Gastroesophageal sphincter (tissue), 3 donors: ENCODE measurements around the gene ZNF765.

Experiments used
- EP300 ChIP-seq: sonication (generic); formaldehyde crosslinking; IDR thresholded peaks from one replicate; pipeline ENCODE4 v1.6.1; 2017; ENCODE audit warnings: antibody characterized with exemption, mild to moderate bottlenecking
- POLR2A ChIP-seq, 2 donors: fragments of 450-650 bp; IDR thresholded peaks; one replicate each; pipeline ENCODE4 v1.6.1; 2017; ENCODE audit warnings: antibody characterized with exemption in 2 of 2, mild to moderate bottlenecking in 2 of 2, moderate library complexity in 1 of 2
- POLR2AphosphoS5 ChIP-seq: sonication (generic); formaldehyde crosslinking; IDR thresholded peaks from one replicate; pipeline ENCODE4 v1.6.1; 2017; ENCODE audit warnings: antibody characterized with exemption
- TF ChIP-seq, protein P1 (sequence below), 4 experiments: fragments of 200-600 bp in 2 of 4; fragments of 450-650 bp in 2 of 4; sonication (generic) in 1 of 4; IDR thresholded peaks; one replicate each; pipeline ENCODE4 v1.5.1; 2017 to 2019; ENCODE audit warnings: antibody characterized with exemption in 4 of 4, mild to moderate bottlenecking in 2 of 4, moderate library complexity in 2 of 4

DNA sequence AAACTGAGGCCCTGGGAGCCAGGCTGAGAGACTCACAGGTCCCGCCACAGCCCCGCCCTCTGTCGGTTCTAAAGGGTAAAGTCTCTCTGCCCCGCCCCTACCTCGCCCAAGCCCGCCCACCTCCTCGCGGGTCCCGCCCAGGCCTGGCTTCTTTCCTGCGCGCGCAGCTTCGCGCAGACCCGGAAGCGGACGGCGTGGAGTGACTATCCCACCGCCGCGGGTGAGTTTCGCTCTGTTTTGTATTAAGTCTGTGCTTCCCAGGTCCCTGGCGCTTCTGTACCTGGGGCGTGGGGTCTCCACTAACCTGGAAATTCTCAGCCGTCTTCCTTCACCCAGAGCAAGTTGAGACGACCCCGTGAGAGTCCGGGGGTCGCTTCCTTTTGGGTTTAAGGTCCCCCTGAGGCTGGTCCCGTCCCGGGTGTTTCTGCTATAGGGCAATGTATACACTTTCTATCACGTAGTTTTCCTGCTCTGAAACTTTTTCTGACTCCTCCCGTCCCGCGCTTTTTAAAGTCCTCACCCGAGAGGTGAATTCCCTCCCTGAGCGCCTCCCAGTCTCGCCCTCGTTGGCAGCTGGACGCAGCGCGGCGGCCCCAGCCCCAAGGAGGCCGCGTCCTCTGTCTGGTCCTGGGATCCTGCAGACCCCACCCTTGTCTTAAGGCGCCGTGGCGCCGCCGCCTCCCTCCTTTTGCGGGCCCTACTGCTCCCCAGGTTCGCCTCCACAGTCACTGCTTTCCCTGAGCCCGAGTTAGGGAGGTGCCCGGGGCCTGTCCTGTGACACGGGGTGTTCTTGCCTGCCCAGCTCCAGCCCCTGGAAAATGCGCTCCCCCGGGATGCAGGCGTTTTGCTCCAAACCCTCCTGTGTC is at the start of gene ZNF765:
- TF ChIP-seq POLR2A (IDR thresholded peaks at IDR 0.05), result peak; percentile 65 to 76
- TF ChIP-seq EP300, result no peak
- TF ChIP-seq, protein P1, sequence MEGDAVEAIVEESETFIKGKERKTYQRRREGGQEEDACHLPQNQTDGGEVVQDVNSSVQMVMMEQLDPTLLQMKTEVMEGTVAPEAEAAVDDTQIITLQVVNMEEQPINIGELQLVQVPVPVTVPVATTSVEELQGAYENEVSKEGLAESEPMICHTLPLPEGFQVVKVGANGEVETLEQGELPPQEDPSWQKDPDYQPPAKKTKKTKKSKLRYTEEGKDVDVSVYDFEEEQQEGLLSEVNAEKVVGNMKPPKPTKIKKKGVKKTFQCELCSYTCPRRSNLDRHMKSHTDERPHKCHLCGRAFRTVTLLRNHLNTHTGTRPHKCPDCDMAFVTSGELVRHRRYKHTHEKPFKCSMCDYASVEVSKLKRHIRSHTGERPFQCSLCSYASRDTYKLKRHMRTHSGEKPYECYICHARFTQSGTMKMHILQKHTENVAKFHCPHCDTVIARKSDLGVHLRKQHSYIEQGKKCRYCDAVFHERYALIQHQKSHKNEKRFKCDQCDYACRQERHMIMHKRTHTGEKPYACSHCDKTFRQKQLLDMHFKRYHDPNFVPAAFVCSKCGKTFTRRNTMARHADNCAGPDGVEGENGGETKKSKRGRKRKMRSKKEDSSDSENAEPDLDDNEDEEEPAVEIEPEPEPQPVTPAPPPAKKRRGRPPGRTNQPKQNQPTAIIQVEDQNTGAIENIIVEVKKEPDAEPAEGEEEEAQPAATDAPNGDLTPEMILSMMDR (IDR thresholded peaks at IDR 0.05), result peak; percentile 13 to 63 (median 46)
- TF ChIP-seq POLR2AphosphoS5, result peak; percentile 92
